ENCODE measurements around the gene VILL.

Gene VILL

GRCh38 chr3:37997342-37997741 is 6.8 kb downstream of the VILL start:
- no peak for TF ChIP-seq CTCF (IDR thresholded peaks at IDR 0.05; ENCODE audit: extremely low read depth, insufficient read depth, missing control alignments)
- no peak for DNase-seq (ENCODE audit: low spot score)
- in situ Hi-C loops (cut with MboI; ENCODE audit: low pct_unique_long_range_greater_than_20kb, low sequenced_read_pairs, unreplicated experiment): no loop called here

- TF ChIP-seq CTCF (IDR thresholded peaks at IDR 0.05; ENCODE audit: extremely low read depth, insufficient read depth, missing control alignments): no peak
- in situ Hi-C loops (cut with MboI; ENCODE audit: low pct_unique_long_range_greater_than_20kb, low sequenced_read_pairs, unreplicated experiment): no loop called here
- no peak for DNase-seq (ENCODE audit: low spot score)
These were observed 7.3 kb downstream of the VILL start for GRCh38 chr3:37997791-37998370.

- in situ Hi-C loops (cut with MboI; ENCODE audit: low pct_unique_long_range_greater_than_20kb, low sequenced_read_pairs, unreplicated experiment): no loop called here
- TF ChIP-seq CTCF (IDR thresholded peaks at IDR 0.05; ENCODE audit: extremely low read depth, insufficient read depth, missing control alignments): no peak
- DNase-seq (ENCODE audit: low spot score): no peak
These were observed 9.2 kb downstream of the VILL start for GRCh38 chr3:37999836-38000235.

- in situ Hi-C loops (cut with MboI; ENCODE audit: low pct_unique_long_range_greater_than_20kb, low sequenced_read_pairs, unreplicated experiment): no loop called here
- TF ChIP-seq CTCF (IDR thresholded peaks at IDR 0.05; ENCODE audit: extremely low read depth, insufficient read depth, missing control alignments): no peak
- DNase-seq (ENCODE audit: low spot score): no peak
These were observed 9.8 kb downstream of the VILL start for GRCh38 chr3:38000242-38000916.

GRCh38 chr3:38000965-38001455 is 10.4 kb downstream of the VILL start:
- in situ Hi-C loops (cut with MboI; ENCODE audit: low pct_unique_long_range_greater_than_20kb, low sequenced_read_pairs, unreplicated experiment): no loop called here
- no peak for DNase-seq (ENCODE audit: low spot score)
- TF ChIP-seq CTCF (IDR thresholded peaks at IDR 0.05; ENCODE audit: extremely low read depth, insufficient read depth, missing control alignments): no peak

- TF ChIP-seq CTCF (IDR thresholded peaks at IDR 0.05; ENCODE audit: extremely low read depth, insufficient read depth, missing control alignments): no peak
- DNase-seq (ENCODE audit: low spot score): no peak
- in situ Hi-C loops (cut with MboI; ENCODE audit: low pct_unique_long_range_greater_than_20kb, low sequenced_read_pairs, unreplicated experiment): no loop called here
These were observed 11.0 kb downstream of the VILL start for GRCh38 chr3:38001456-38002081.

Data from GM13977 (cell line).